A549 (cell line): ENCODE measurements around the gene LPIN3. TPM values are rescaled to one million over a fixed set of nuclear protein-coding genes. Genes with fewer than 3 reads are reported as not detected.

ENCODE experiments used
- ATAC-seq, 2 experiments: fragments of 200-7000 bp in 1 of 2; fragments of >200 bp in 1 of 2; cut with Nextera tagmentation in 1 of 2; cut with Tn5 transposase in 1 of 2; 3 replicates each; pipeline versions ENCODE4 v1.8.0 to v1.9.1; 2018 to 2020; ENCODE audit warnings: mild to moderate bottlenecking in 1 of 2, moderate library complexity in 1 of 2
- CTCF ChIA-PET: fragments of 300-600 bp; sonication (Branson Sonifier 250); formaldehyde crosslinking; extraction: SDS; loops from one replicate; lab custom pipeline; 2021; ENCODE audit warnings: antibody characterized with exemption, inconsistent platforms; lab: Yijun Ruan, JAX
- POLR2A ChIA-PET: fragments of 350-600 bp; formaldehyde crosslinking; extraction: SDS; loops from one replicate; lab custom pipeline; 2021; ENCODE audit warnings: antibody characterized with exemption, inconsistent platforms; lab: Yijun Ruan, JAX
- DNase-seq, 2 experiments: peaks; one replicate each; pipeline versions ENCODE4 v3.0.0 to v3.0.0-alpha.2; 2011 to 2016; ENCODE audit warnings: low read depth in 1 of 2, low spot score in 1 of 2
- FAIRE-seq: peaks from 2 replicates; lab custom pipeline; 2011; peaks lifted over from hg19 to GRCh38; lab: Jason Lieb, UNC
- H3K27ac ChIP-seq, 2 experiments: fragments of >200 bp; sonication (Bioruptor Twin); formaldehyde crosslinking; 3 replicates each; pipeline ENCODE4 v1.5.1; 2016 to 2017
- H3K4me1 ChIP-seq: fragments of >200 bp; sonication (Bioruptor Twin); formaldehyde crosslinking; 3 replicates; pipeline ENCODE4 v1.6.1; 2016
- H3K4me2 ChIP-seq: fragments of >200 bp; sonication (Bioruptor Twin); formaldehyde crosslinking; 3 replicates; pipeline ENCODE4 v1.6.1; 2016
- H3K4me3 ChIP-seq: fragments of >200 bp; sonication (Bioruptor Twin); formaldehyde crosslinking; 3 replicates; pipeline ENCODE4 v1.5.1; 2016
- H3K9me3 ChIP-seq: fragments of >200 bp; sonication (Bioruptor Twin); formaldehyde crosslinking; 3 replicates; pipeline ENCODE4 v1.6.1; 2016
- BCL3 ChIP-seq: fragments of >200 bp; sonication (Bioruptor Twin); formaldehyde crosslinking; IDR thresholded peaks from 3 replicates; pipeline ENCODE4 v1.6.1; 2016
- BHLHE40 ChIP-seq: IDR thresholded peaks from 2 replicates; pipeline ENCODE4 v1.6.1; 2012; ENCODE audit warnings: low read depth, low read length, inconsistent platforms
- CBX8 ChIP-seq: fragments of 200-600 bp; sonication (generic); IDR thresholded peaks from 2 replicates; pipeline ENCODE4 v1.6.1; 2016
- EP300 ChIP-seq, 2 experiments: fragments of >200 bp; sonication (Bioruptor Twin); formaldehyde crosslinking; IDR thresholded peaks; 2 replicates in 1 of 2; 3 replicates in 1 of 2; pipeline ENCODE4 v1.6.1; 2016 to 2017
- FOSB ChIP-seq: fragments of 250-450 bp; sonication (Bioruptor Pico); IDR thresholded peaks from 2 replicates; pipeline ENCODE4 v1.5.0; 2020; ENCODE audit warnings: mild to moderate bottlenecking, moderate library complexity
- FOSL2 ChIP-seq, 2 experiments: fragments of 450-650 bp in 1 of 2; fragments of >200 bp in 1 of 2; sonication (Bioruptor Twin) in 1 of 2; formaldehyde crosslinking; IDR thresholded peaks; 2 replicates each; pipeline versions ENCODE4 v1.5.0 to v1.6.1; 2016 to 2020; ENCODE audit warnings: mild to moderate bottlenecking in 1 of 2, moderate library complexity in 1 of 2
- FOXS1 ChIP-seq: fragments of 250-450 bp; sonication (Bioruptor Pico); IDR thresholded peaks from 2 replicates; pipeline ENCODE4 v1.5.0; 2020; ENCODE audit warnings: mild to moderate bottlenecking, moderate library complexity
- HDAC2 ChIP-seq: fragments of 200-600 bp; sonication (generic); IDR thresholded peaks from 2 replicates; pipeline ENCODE4 v1.6.1; 2016
- HMGXB4 ChIP-seq: fragments of 250-450 bp; sonication (Bioruptor Pico); IDR thresholded peaks from 2 replicates; pipeline ENCODE4 v1.5.0; 2021; ENCODE audit warnings: mild to moderate bottlenecking, moderate library complexity, borderline replicate concordance
- MAFK ChIP-seq: fragments of 450-650 bp; IDR thresholded peaks from 2 replicates; pipeline ENCODE4 v1.6.1; 2014; ENCODE audit not compliant: partially characterized antibody
- MAX ChIP-seq: IDR thresholded peaks from 2 replicates; pipeline ENCODE4 v1.6.1; 2012
- MYC ChIP-seq: IDR thresholded peaks from 2 replicates; pipeline ENCODE4 v1.6.1; 2012; ENCODE audit warnings: mild to moderate bottlenecking, inconsistent platforms, low read length, improper control_type of control experiment, borderline replicate concordance
- NPAS2 ChIP-seq: fragments of 250-450 bp; sonication (Bioruptor Pico); IDR thresholded peaks from 2 replicates; pipeline ENCODE4 v1.8.0; 2022; ENCODE audit warnings: mild to moderate bottlenecking, moderate library complexity, borderline replicate concordance
- POLR2A ChIP-seq: IDR thresholded peaks from 2 replicates; pipeline ENCODE4 v1.6.1; 2012; ENCODE audit warnings: mild to moderate bottlenecking, low read length
- SMC3 ChIP-seq: fragments of >200 bp; sonication (Bioruptor Twin); formaldehyde crosslinking; IDR thresholded peaks from 3 replicates; pipeline ENCODE4 v1.6.1; 2018; ENCODE audit warnings: inconsistent platforms
- SREBF2 ChIP-seq: fragments of 450-650 bp; IDR thresholded peaks from 2 replicates; pipeline ENCODE4 v1.6.1; 2014; ENCODE audit warnings: mild to moderate bottlenecking, moderate library complexity
- TP53 ChIP-seq: fragments of 250-450 bp; sonication (Bioruptor Pico); IDR thresholded peaks from 2 replicates; pipeline ENCODE4 v1.5.0; 2021; ENCODE audit warnings: mild to moderate bottlenecking, moderate library complexity
- ZC3H11A ChIP-seq: fragments of 450-650 bp; IDR thresholded peaks from 2 replicates; pipeline ENCODE4 v1.6.1; 2014; ENCODE audit warnings: antibody characterized with exemption, mild to moderate bottlenecking
- ZNF302 ChIP-seq: fragments of 250-450 bp; sonication (Bioruptor Pico); IDR thresholded peaks from 2 replicates; pipeline ENCODE4 v1.9.0; 2021; ENCODE audit warnings: inconsistent platforms, mild to moderate bottlenecking, moderate library complexity
- WGBS: methylation state at CpG from one replicate; pipeline ENCODE4 v1.1.6; 2017; ENCODE audit errors: missing lambda C conversion rate; 5-methylcytosine and 5-hydroxymethylcytosine counted together
- polyA plus RNA-seq, 4 experiments: library from polyadenylated mRNA; depleted of rRNA in 3 of 4; stranded (reverse); fragments of >200 nt; fragmentation: RNase III in 1 of 4; extraction: RNeasy Plus Mini Kit Qiagen cat#74134 plus additional on column Dnase treatment in 1 of 4; gene quantifications; 2 replicates in 3 of 4; 3 replicates in 1 of 4; pipeline ENCODE4 v1.2.3, GENCODE V29; 2011 to 2017

LPIN3 gene
- polyA plus RNA-seq, 2 of the 4 experiments (the other 2 are of a cell fraction), result 6.3 to 14.4 TPM

GRCh38 chr20:41365777-41366545 is 25.3 kb downstream of the LPIN3 start:
- TF ChIP-seq NPAS2 (no peak), BCL3 (no peak), POLR2A (no peak), HDAC2 (no peak), HMGXB4 (no peak), SMC3 (no peak), SREBF2 (no peak), EP300 (IDR thresholded peaks at IDR 0.05) (no peak)
- TF ChIP-seq, all 56 proteins: peak for 0
- Histone ChIP-seq H3K4me1 (peaks cover 4% of the 10 kb centered on the region; the same call in 1 of the 3 replicates), H3K27ac (peak overlapping the region in 1 of 2 experiments; percentile 81; a peak in 3 of 6 replicates), H3K4me2 (peak overlapping the region; percentile 88), H3K4me3 (peak overlapping the region; percentile 48), H3K9me3 (no peaks in the 10 kb centered on the region)
- FAIRE-seq, result no peak
- CTCF ChIA-PET, result no interaction called here
- POLR2A ChIA-PET, result no interaction called here
- ATAC-seq, result peak in 1 of 2 experiments; percentile 8; a peak in 3 of 6 replicates
- no peak for DNase-seq
- WGBS, result 70% methylated on average over 27 of the region's 76 CpGs

GRCh38 chr20:41366546-41367392 is 26.1 kb downstream of the LPIN3 start, which contains the start of gene EMILIN3:
EMILIN3 (minus strand) TSS chr20:41366818; CDS start chr20:41366634, 184 bp downstream.
- Histone ChIP-seq H3K9me3 (no peaks in the 10 kb centered on the region), H3K4me3 (peak within 1 kb of the TSS; percentile 48), H3K4me2 (peak within 1 kb of the TSS; percentile 88), H3K4me1 (peaks cover 4% of the 10 kb centered on the region; the same call in 1 of the 3 replicates), H3K27ac (peak within 1 kb of the TSS in 1 of 2 experiments; percentile 81; a peak in 3 of 6 replicates)
- ChIA-PET CTCF (no interaction called here), POLR2A (no interaction called here)
- DNase-seq (no peak), FAIRE-seq (no peak), ATAC-seq (0 out of 6 replicates have a peak, but pooled peaks of 1 of the 2 experiments have one; percentile 9)
- TF ChIP-seq TP53 (CRISPR knock-in tag) (no peak), FOSB (CRISPR knock-in tag) (no peak), FOXS1 (CRISPR knock-in tag) (no peak), CBX8 (no peak), HMGXB4 (no peak), MAX (no peak), BHLHE40 (no peak), FOSL2 (IDR thresholded peaks at IDR 0.05) (no peak), FOSL2 (CRISPR knock-in tag; IDR thresholded peaks at IDR 0.05) (no peak)
- WGBS, result 49% methylated on average over 18 of the region's 93 CpGs

- Histone ChIP-seq H3K4me3 (no peak overlapping the region), H3K4me2 (no peak overlapping the region), H3K4me1 (peaks cover 4% of the 10 kb centered on the region; the same call in 1 of the 3 replicates), H3K9me3 (no peaks in the 10 kb centered on the region), H3K27ac (no peak overlapping the region)
- WGBS, result 68% methylated on average over 13 of the region's 13 CpGs
- ChIA-PET CTCF (interaction anchor here (1.0 to 1.2 kb wide), 2 partner anchors 9 to 25 kb away, joined by 3 read pairs; no protein-coding TSS in a partner anchor), POLR2A (no interaction called here)
- ATAC-seq (no peak), FAIRE-seq (no peak), DNase-seq (no peak)
- TF ChIP-seq ZC3H11A (no peak), ZNF302 (CRISPR knock-in tag) (no peak), MAFK (no peak), MYC (no peak), EP300 (IDR thresholded peaks at IDR 0.05) (no peak), FOSL2 (IDR thresholded peaks at IDR 0.05) (no peak), FOSL2 (CRISPR knock-in tag; IDR thresholded peaks at IDR 0.05) (no peak), POLR2A (no peak)
- TF ChIP-seq, all 56 proteins: peak for 0
Observed at GRCh38 chr20:41367393-41367695, 26.7 kb downstream of the LPIN3 start.
